Duodenal mucosa (tissue), 2 donors: ENCODE results near the gene E2F6.

Source experiments
- H3K27ac ChIP-seq: one replicate; pipeline ENCODE4 v1.7.0; 2013; ENCODE audit warnings: low read depth, low read length
- H3K27me3 ChIP-seq, 2 donors: one replicate each; pipeline ENCODE4 v1.7.0; 2013; ENCODE audit warnings: low read length in 2 of 2, control low read depth in 1 of 2; ENCODE audit not compliant: insufficient read depth in 2 of 2, control insufficient read depth in 1 of 2
- H3K36me3 ChIP-seq, 2 donors: one replicate each; pipeline ENCODE4 v1.7.0; 2013; ENCODE audit warnings: low read length in 2 of 2, control low read depth in 1 of 2; ENCODE audit not compliant: insufficient read depth in 2 of 2, control insufficient read depth in 1 of 2
- H3K4me1 ChIP-seq, 2 donors: one replicate each; pipeline ENCODE4 v1.7.0; 2013; ENCODE audit warnings: low read length in 2 of 2, control low read depth in 1 of 2; ENCODE audit not compliant: insufficient read depth in 2 of 2, control insufficient read depth in 1 of 2
- H3K4me3 ChIP-seq, 2 donors: one replicate each; pipeline ENCODE4 v1.7.0; 2013; ENCODE audit warnings: low read length in 2 of 2, low read depth in 1 of 2
- H3K9ac ChIP-seq, 2 donors: one replicate each; pipeline ENCODE4 v1.7.0; 2013; ENCODE audit warnings: low read length in 2 of 2, low read depth in 1 of 2
- H3K9me3 ChIP-seq, 2 donors: one replicate each; pipeline ENCODE4 v1.7.0; 2013; ENCODE audit warnings: low read length in 2 of 2, control low read depth in 1 of 2; ENCODE audit not compliant: control insufficient read depth in 1 of 2

E2F6 gene

DNA sequence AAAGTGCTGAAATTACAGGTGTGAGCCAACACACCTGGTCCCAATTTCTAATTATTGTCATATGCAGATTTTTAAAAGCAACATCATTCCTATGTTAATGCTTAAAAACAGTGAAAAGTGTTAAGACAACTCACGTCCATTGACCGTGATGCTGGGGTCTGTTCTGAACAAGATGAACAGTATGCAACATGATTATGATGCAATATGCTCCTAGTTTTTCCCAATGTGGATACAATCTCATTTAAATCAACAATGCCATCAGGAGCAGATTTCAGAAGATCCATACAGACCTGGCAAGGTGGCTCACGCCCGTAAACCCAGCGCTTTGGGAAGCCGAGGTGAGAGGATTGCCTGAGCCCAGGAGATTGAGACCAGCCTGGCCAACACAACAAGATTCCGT is 31.5 kb downstream of the E2F6 start:
- Histone ChIP-seq H3K9ac (no peak overlapping the region), H3K27ac (no peak overlapping the region), H3K4me1 (no peaks in the 10 kb centered on the region), H3K4me3 (no peak overlapping the region), H3K9me3 (no peaks in the 10 kb centered on the region), H3K27me3 (no peaks in the 10 kb centered on the region), H3K36me3 (no peaks in the 10 kb centered on the region)

DNA sequence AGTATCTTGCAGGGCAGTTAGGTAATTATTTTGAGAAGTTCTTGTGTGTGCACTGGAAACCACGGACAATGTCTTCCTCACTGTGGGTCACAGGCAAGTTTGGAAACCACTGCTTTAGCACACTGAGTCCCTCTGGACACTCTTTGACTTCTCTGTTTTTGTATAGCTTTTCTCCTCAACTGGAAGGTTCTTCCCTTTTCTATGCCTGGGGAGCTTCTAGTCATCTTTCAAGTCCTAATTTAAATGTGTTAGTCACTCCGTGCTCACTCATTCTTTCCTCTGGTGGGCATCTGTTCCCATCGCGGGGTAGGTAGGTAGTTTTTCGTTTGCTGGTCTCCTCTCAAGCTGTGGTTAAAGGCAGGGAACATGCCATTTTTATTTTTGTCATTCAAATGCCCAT is 32.1 kb downstream of the E2F6 start:
- Histone ChIP-seq H3K27ac (no peak overlapping the region), H3K4me3 (no peak overlapping the region), H3K36me3 (no peaks in the 10 kb centered on the region), H3K4me1 (no peaks in the 10 kb centered on the region), H3K9me3 (no peaks in the 10 kb centered on the region), H3K9ac (no peak overlapping the region), H3K27me3 (no peaks in the 10 kb centered on the region)

DNA sequence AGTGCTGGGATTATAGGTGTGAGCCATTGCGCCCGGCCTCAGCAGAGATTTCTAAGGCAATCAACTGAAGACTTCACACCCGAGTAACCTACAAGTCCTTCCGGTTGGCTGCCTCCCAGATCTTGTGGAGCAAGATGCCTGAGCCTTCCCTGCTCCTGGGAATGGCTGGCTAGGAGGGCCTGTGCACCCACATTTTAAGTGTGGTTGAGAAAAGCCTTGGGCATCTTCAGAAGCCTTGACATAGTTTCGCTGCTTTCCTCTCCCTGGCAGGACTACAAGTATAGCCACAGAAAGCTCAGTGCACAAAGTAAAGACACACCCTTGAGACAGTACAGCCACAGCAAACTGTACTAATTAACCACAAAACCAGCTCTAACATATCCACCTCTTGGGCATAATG is 35.2 kb downstream of the E2F6 start:
- H3K36me3 ChIP-seq = no peaks in the 10 kb centered on the region
- no peak overlapping the region for H3K9ac ChIP-seq
- no peaks in the 10 kb centered on the region for H3K27me3 ChIP-seq
- no peak overlapping the region for H3K4me3 ChIP-seq
- no peaks in the 10 kb centered on the region for H3K9me3 ChIP-seq
- no peaks in the 10 kb centered on the region for H3K4me1 ChIP-seq
- no peak overlapping the region for H3K27ac ChIP-seq

DNA sequence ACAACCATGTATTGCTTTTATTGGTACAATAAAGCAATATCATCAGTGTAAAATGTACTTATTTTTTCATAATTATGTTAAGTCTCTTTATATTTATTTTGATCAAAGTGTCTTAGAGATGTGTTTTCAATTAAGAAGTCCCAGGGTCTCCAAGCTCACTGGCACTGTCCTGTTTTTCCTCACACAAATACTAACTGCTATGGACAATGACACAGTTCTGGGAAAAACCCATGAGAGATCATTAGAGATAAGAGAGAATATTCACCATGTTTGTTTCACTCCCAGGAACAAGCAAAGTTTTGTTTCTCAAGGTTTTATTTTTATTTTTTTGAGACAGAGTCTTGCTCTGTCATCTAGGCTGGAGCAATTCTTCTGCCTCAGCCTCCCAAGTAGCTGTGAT is 38.7 kb downstream of the E2F6 start:
- Histone ChIP-seq H3K36me3 (no peaks in the 10 kb centered on the region), H3K4me1 (no peaks in the 10 kb centered on the region), H3K27ac (no peak overlapping the region), H3K27me3 (no peaks in the 10 kb centered on the region), H3K9ac (no peak overlapping the region), H3K4me3 (no peak overlapping the region), H3K9me3 (no peaks in the 10 kb centered on the region)

DNA sequence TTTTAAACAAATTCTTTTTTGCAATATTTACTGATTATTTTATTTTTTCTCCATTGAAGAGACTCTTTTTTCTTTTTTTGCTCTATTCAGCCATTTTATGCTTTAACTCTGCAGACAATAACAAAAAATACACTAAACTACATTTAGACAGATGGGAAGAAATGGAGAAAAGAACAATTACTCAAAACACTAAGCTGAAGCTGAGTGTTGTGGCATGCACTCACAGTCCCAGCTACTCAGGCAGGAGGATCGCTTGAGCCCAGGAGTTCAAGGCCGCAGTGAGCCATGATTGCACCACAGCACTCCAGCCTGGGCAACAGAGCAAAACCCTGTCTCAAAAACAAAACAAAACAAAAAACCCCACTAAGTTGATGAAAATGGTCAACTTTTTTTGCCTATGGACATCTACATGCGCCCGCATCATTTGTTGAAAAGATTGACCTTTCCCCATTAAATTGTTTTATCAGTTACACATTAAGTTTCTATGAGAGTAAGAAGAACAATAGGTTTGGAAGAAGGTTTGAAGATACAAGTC is 43.0 kb downstream of the E2F6 start:
- Histone ChIP-seq H3K36me3 (no peaks in the 10 kb centered on the region), H3K27ac (no peak overlapping the region), H3K4me3 (no peak overlapping the region), H3K9me3 (peaks cover 0 to 5% of the 10 kb centered on the region in 2 donors), H3K4me1 (no peaks in the 10 kb centered on the region), H3K27me3 (no peaks in the 10 kb centered on the region), H3K9ac (no peak overlapping the region)

DNA sequence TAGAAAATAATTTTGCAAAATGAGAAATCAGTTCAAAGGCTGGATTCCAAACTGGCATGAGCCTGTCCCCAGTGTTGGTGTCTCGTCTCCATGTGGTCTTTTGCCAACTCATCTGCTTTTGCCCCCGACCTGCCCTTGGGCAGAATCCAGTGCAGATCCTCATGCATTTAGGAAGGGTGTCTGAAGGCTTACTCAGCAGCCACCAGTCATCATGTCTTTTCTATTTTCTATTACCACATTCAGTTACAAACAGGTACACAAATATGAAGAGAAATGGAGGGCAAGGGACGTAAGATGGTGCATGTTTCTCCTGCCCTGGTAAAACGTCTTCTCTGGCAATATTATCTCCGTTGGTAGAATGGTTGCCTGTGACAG is 43.5 kb downstream of the E2F6 start:
- Histone ChIP-seq H3K9ac (no peak overlapping the region), H3K27me3 (no peaks in the 10 kb centered on the region), H3K27ac (no peak overlapping the region), H3K36me3 (no peaks in the 10 kb centered on the region), H3K4me1 (no peaks in the 10 kb centered on the region), H3K4me3 (no peak overlapping the region), H3K9me3 (peaks cover 0 to 7% of the 10 kb centered on the region in 2 donors)

DNA sequence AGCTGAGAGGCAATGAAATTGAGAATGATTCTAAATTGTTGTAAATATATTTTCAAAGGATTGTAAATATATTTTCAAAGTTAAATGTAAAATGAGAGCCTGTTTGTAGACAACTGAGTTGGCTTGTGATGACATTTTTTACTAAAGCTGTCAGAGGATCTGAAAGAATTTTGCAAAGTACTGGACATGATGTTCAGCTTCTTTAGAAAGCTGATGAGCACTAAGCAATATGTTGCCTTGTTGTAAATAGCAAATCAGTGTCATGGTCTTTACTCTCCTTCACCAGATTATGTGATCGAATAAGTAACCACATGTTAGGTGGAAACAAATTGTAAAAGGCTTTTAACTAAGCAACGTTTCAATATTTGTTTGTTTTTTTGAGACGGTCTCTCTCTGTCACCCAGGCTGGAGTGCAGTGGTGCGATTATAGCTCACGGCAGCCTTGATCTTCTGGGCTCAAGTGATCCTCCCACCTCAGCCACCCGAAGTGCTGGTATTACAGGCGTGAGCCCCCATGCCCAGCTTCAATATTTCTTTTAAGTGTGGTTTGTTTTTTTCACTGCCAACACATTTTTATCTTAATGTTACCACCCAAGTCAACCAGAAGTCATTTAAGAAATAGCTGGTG is 44.0 kb downstream of the E2F6 start:
- Histone ChIP-seq H3K36me3 (no peaks in the 10 kb centered on the region), H3K27me3 (no peaks in the 10 kb centered on the region), H3K4me1 (no peaks in the 10 kb centered on the region), H3K4me3 (no peak overlapping the region), H3K9ac (no peak overlapping the region), H3K27ac (no peak overlapping the region), H3K9me3 (peaks cover 0 to 7% of the 10 kb centered on the region in 2 donors)

DNA sequence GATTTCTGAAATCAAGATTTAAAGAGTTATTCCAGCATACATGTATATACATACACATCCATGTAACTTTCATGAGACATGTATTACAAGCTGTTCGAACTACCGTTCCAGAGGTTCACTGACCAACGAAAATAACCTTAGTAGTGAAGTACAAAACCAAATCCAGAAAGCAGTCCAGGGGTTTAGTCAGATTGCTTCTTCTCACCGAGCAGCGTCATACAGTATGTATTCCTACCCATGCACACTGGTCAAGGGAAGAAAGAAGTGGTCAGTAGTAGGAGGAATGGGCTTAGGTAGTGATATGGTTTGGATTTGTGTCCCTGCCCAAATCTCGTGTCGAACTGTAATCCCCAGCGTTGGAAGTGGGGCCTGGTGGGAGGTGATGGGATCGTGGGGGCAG is 45.3 kb downstream of the E2F6 start:
- Histone ChIP-seq H3K9ac (no peak overlapping the region), H3K36me3 (no peaks in the 10 kb centered on the region), H3K27me3 (no peaks in the 10 kb centered on the region), H3K4me1 (no peaks in the 10 kb centered on the region), H3K9me3 (peaks cover 0 to 7% of the 10 kb centered on the region in 2 donors), H3K4me3 (no peak overlapping the region), H3K27ac (no peak overlapping the region)

DNA sequence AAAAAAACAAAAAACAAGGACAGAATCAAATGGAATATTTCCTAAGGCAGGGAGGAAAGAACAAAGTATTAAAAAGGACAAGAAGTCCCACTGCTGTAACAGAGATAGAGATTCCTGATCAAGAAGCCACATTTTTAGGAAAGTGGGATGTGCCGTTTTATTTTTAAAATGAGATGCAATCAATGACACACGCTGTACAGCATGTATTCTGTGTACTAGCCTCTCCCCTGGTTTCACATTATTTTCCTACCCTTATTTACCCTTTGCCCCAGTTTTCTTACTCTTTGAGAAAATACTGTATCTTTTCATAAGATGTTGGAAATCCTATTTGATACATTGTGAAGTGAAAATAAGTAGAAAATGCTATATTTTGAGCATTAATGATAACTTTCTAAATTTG is 45.8 kb downstream of the E2F6 start:
- Histone ChIP-seq H3K9me3 (peaks cover 0 to 7% of the 10 kb centered on the region in 2 donors), H3K9ac (no peak overlapping the region), H3K4me1 (no peaks in the 10 kb centered on the region), H3K4me3 (no peak overlapping the region), H3K36me3 (no peaks in the 10 kb centered on the region), H3K27ac (no peak overlapping the region), H3K27me3 (no peaks in the 10 kb centered on the region)

DNA sequence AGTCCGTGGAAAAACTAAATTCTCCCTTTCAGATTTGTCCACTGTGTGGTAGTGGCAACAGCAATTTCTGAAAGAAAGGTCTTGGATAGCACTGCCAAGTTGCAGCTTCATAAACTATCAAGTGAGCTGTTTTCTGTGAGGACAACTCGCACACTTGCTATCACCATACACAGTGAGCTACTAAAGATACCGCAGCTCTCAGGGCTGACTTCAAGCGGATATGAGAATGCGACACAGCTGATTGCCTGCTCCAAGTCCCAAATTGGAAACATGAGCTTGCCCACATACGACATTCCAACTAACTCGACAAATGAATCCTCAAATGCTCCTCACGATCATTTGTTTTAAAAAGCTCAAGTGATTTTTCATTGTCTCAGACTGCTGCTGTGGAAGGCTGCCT is 46.2 kb downstream of the E2F6 start:
- H3K27me3 ChIP-seq = no peaks in the 10 kb centered on the region
- peaks cover 0 to 7% of the 10 kb centered on the region in 2 donors for H3K9me3 ChIP-seq
- no peak overlapping the region for H3K9ac ChIP-seq
- no peaks in the 10 kb centered on the region for H3K4me1 ChIP-seq
- H3K36me3 ChIP-seq = no peaks in the 10 kb centered on the region
- no peak overlapping the region for H3K27ac ChIP-seq
- no peak overlapping the region for H3K4me3 ChIP-seq
